GM12872 (cell line): ENCODE measurements around the gene SKIC8.

Experiments
- CTCF ChIP-seq: IDR thresholded peaks from 3 replicates; pipeline ENCODE4 v1.5.1; 2011; ENCODE audit warnings: low read depth, mild to moderate bottlenecking, low read length, moderate library complexity; ENCODE audit not compliant: insufficient read depth

The SKIC8 gene

DNA sequence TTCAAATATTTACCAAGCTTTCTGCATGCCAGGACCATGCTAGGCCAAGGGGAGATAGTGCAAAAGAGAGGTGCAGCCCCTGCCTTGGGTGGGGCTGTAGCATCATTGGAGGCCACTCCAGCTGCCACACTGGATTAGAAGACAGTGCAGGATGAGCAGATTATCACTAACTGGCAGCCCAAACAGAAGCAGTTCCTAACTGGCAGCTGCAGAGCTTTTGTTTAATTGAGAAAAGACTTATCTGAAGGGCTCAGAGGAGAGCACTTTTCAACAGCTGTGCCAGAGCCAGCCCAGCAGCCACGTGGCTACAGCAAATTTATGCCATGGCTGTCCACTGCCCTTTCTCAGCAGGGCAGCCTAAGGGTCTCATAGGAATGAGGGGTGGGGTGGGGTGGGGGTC is 51.5 kb downstream of the SKIC8 start:
- no peak for TF ChIP-seq CTCF

DNA sequence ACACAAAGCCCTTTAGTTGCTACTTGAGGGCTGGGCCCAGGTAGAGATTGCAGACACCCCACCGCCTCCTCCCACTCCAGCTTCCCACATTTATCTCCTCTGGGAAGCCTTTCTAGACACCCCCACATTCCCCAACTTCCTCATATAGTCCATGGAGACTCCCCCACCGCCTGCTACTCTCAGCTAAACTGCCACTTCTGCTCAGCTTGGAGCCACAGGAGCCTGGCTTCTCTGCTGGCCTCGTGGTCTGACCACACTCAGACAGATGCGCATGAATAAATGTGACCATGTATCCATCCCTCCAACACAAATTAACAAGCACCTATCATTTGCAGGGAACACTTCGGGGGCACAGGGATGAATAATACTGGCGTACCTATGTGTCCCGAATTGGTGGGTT is 54.5 kb downstream of the SKIC8 start:
- TF ChIP-seq CTCF, result no peak

- no peak for TF ChIP-seq CTCF
Observed at GRCh38 chr15:78244101-78244500, 55.3 kb downstream of the SKIC8 start.

DNA sequence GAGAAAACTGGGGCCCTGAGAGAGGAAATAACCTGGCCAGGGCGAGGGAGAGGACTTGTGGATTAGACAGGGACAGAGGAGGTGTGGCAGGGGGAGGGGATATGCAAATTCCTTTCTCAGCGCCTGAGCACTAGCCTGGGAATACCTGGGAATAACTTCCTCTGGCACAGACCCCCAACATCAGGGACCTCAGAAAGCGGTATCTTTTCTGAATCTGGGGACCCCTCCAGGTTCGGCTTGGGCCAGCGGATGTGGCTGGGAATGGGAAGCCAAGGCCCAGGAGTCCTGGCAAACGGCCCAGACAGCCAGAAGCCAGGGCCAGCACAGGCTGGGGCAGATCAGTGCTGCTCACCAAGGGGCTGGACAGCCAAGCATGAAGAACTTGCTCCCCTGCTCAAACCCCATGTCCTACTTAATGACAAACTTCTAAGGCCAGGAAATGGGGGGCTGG is 55.9 kb downstream of the SKIC8 start:
- no peak for TF ChIP-seq CTCF

DNA sequence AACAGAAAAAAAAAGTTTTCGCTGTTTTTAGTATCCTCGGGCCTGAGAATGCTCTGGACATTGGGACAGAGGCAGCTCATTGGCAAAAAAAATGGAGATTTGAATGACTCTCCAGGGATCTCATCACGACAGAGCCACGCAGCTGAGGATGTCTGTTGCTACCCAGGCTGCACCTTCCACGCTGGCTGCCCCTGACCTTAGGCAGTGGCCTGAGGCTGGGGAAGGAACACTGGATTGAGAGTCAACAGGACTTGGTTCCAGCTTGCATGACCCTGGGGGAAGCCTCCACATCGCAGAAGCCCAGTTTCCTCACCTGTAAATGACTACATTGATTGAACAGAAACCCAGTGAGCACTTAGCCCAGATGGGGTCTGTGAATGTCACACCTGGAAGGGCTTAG is 56.4 kb downstream of the SKIC8 start:
- no peak for TF ChIP-seq CTCF

GRCh38 chr15:78242128-78242527 is 57.3 kb downstream of the SKIC8 start:
- peak; percentile 55 for TF ChIP-seq CTCF

DNA sequence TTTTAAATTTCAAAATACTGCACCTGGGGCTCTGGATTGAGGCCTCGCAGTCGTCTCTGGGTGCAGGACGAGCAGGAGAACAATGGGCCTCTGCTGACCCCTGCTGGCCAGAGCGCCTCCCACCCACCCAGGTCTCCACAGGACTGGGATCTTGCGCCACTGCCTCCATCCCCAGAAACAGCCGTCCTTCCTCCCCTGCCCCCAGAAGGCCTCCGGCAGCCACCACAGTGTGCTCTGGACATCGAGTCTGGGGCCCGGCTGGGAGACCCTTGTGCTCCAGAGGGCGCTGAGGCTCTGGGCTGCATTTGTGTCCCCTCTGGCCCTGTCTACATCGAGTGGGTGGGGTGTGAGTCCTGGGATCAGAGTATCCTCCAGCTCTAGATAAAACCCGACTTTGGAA is 58.4 kb downstream of the SKIC8 start:
- TF ChIP-seq CTCF, result peak; percentile 92

GRCh38 chr15:78239811-78240210 is 59.6 kb downstream of the SKIC8 start:
- no peak for TF ChIP-seq CTCF
